Fibroblast of villous mesenchyme (primary cell): Measurements from ENCODE around the gene SLC25A24. TPM values are rescaled to one million over a fixed set of nuclear protein-coding genes. Genes with fewer than 3 reads are reported as not detected.
"Not testable (repeated sequence)": the region's sequence is repeated elsewhere in the genome, so short reads cannot be mapped to it uniquely, and the experiment has no call there.

Source experiments
- DNase-seq: peaks from one replicate; pipeline ENCODE4 v3.0.0-alpha.2; 2010; ENCODE audit warnings: low read depth
- H3K4me3 ChIP-seq: 2 replicates; pipeline ENCODE4 v1.5.1; 2011; ENCODE audit warnings: low read depth, mild to moderate bottlenecking, low read length
- total RNA-seq: library from RNA; depleted of rRNA; stranded (reverse); fragments of >200 nt; gene quantifications from 2 replicates; pipeline ENCODE4 v1.2.3, GENCODE V29; 2012
- TF ChIP-seq, protein P1 (sequence below): IDR thresholded peaks from 2 replicates; pipeline ENCODE4 v1.5.1; 2012; ENCODE audit warnings: low read depth, mild to moderate bottlenecking, low read length; ENCODE audit not compliant: insufficient read depth

The SLC25A24 gene
- total RNA-seq, 1 donor = 80.7 TPM

DNA sequence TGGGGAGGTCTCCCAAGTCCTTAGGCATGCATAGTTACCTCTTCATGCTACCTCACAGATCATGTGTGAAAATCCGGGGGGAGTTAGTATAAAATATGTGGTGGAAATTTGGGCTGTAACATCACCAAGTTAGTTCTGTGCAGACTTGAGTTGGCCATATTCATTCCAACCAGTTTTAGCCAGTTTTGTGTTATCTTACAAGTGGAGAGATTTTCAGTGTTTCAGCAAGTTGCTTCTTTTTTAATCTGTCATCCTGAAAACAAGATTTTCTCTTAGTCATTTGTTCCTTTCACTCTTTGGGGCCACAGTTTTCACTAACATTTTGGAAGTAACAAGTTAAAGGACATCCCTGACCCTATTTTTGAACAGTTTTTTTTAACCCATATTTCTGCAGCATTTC, 11.3 kb downstream of the SLC25A24 start:
- TF ChIP-seq, protein P1, sequence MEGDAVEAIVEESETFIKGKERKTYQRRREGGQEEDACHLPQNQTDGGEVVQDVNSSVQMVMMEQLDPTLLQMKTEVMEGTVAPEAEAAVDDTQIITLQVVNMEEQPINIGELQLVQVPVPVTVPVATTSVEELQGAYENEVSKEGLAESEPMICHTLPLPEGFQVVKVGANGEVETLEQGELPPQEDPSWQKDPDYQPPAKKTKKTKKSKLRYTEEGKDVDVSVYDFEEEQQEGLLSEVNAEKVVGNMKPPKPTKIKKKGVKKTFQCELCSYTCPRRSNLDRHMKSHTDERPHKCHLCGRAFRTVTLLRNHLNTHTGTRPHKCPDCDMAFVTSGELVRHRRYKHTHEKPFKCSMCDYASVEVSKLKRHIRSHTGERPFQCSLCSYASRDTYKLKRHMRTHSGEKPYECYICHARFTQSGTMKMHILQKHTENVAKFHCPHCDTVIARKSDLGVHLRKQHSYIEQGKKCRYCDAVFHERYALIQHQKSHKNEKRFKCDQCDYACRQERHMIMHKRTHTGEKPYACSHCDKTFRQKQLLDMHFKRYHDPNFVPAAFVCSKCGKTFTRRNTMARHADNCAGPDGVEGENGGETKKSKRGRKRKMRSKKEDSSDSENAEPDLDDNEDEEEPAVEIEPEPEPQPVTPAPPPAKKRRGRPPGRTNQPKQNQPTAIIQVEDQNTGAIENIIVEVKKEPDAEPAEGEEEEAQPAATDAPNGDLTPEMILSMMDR = no peak
- DNase-seq = no peak
- no peak overlapping the region for H3K4me3 ChIP-seq

DNA sequence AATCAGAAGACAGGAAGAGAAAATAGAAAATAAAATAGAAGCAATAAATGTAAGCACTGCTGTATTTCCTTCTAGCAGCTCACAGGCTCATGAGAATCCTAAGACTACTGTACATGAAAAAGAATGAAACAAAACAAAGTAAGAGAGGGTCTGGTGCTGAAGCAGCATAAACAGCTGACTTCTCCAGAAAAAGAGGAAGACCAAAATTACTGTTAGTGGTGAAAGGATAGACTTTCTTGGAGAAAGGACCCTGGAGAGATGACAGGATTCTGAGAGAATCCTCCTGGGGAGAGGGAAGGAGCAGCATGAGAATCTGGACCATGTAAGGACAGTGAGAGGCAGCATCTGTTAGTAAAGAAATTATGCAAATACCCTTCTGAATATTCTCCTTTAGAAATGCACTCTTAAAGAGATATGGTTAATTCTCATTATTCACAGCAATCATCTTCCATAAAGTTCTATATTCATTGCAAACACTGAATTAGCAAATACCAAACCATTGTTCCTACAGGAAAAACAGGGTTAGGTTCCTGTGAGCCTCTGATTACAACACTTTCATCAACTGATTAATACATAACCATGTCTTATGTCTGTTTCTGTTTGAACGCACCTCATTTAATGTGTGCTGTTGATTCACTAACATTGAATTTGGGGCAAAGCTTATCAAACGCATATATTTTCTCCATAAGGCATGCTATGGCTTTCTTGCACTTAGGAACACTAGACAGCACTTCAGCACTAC, 17.0 kb downstream of the SLC25A24 start:
- TF ChIP-seq, protein P1 = no peak
- no peak overlapping the region for H3K4me3 ChIP-seq
- no peak for DNase-seq

DNA sequence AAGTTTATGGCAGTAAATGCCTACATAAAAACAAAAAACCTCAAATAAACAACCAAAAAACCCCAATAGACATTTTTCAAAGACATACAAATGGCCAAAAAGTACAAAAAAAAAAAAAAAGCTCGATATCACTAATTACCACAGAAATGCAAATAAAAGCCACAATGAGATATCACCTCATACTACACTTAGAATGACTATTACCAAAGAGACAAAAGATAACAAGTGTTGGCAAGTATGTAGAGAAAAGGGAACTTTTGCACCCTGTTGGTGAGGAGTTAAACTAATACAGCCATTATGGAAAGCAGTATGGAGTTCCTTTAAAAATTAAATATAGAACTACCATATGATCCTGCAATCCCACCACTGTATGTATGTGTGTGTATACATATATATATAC, 21.1 kb downstream of the SLC25A24 start:
- H3K4me3 ChIP-seq = no peak overlapping the region
- DNase-seq = peak; percentile 19

DNA sequence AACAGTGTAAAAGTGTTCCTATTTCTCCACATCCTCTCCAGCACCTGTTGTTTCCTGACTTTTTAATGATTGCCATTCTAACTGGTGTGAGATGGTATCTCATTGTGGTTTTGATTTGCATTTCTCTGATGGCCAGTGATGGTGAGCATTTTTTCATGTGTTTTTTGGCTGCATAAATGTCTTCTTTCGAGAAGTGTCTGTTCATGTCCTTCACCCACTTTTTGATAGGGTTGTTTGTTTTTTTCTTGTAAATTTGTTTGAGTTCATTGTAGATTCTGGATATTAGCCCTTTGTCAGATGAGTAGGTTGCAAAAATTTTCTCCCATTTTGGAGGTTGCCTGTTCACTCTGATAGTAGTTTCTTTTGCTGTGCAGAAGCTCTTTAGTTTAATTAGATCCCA, 37.7 kb downstream of the SLC25A24 start:
- not testable (repeated sequence) for DNase-seq, H3K4me3 ChIP-seq

More for the DNA sequence above, 21.1 kb downstream of the SLC25A24 start:
- TF ChIP-seq, protein P1 = no peak

DNA sequence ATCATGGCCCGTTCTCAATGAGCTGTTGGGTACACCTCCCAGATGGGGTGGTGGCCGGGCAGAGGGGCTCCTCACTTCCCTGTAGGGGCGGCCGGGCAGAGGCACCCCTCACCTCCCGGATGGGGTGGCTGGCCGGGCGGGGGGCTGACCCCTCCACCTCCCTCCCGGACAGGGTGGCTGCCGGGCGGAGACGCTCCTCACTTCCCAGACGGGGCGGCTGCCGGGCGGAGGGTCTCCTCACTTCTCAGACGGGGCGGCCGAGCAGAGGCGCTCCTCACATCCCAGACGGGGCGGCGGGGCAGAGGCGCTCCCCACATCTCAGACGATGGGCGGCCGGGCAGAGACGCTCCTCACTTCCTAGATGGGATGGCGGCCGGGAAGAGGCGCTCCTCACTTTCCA, 40.2 kb downstream of the SLC25A24 start:
- H3K4me3 ChIP-seq, DNase-seq: not testable (repeated sequence)

DNA sequence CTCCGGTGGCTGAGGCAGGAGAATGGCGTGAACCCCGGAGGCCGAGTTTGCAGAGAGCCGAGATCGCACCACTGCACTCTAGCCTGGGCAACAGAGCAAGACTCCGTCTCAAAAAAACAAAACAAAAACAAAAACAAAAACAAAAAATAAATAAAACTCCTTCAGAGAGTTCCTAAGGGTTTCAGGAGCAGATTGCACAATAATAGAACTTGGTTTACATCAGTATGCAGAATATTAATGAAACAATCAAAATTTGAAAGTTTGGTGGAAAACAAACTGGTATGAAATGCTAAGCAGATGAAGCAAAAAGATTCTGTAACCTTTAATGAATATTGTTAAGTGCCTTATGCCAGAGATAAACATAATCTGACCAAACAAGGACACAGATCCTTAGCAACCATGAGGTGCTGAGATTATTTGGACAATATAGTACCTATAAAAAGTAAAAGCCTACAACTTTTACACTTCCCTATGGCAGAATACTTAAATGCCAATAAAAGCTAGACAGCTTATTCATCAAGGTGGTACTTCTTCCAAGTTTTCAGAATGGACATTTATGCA, 41.2 kb downstream of the SLC25A24 start:
- TF ChIP-seq, protein P1 = no peak
- H3K4me3 ChIP-seq = no peak overlapping the region
- DNase-seq = no peak

DNA sequence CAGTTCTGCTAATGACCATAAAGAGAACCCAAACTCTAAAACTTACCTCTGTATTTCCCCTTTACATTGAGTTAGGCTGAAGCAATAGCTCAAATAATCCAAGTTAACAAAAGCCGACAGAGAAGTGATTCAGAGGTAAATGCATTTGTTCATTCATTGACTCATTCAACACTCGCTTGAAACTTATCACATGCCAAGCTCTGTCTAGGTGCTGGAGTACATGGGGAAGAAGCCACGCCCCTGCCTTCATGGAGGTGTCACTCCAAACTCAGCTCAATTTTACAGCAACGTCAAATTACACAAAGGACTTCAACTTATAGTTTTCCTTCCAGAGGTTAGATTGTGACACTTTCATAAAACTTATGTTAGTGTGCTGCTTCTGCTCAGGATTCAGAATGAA, 45.8 kb downstream of the SLC25A24 start:
- no peak overlapping the region for H3K4me3 ChIP-seq
- TF ChIP-seq, protein P1 = no peak
- DNase-seq = no peak

DNA sequence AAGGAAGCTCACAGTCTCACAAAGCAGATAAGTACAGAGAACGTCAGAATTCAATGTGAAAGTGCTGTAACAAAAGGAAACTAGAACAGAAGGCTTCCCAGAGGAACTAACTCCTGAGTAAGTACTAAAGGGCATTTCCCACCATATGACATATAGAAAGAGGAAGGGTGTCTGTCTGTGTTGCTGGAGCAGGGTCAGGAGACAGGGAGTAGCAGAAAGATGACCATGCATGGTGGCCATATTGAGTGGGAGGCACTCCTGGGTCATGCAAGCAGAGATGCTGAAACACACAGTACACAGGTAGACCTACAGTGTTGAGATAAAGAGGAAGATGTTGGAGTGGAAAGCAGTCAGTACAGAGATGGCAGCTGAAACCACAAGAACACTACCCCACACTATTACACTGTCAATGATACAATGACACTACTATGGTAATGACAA, 47.3 kb downstream of the SLC25A24 start:
- TF ChIP-seq, protein P1 = no peak
- DNase-seq = no peak
- H3K4me3 ChIP-seq = no peak overlapping the region
